HG02884 (cell line): Measurements from ENCODE around the gene CRTC1.
"Not testable (repeated sequence)": the region's sequence is repeated elsewhere in the genome, so short reads cannot be mapped to it uniquely, and the experiment has no call there.

ENCODE experiments used
- ATAC-seq: cut with Tn5 transposase; IDR thresholded peaks from one replicate; pipeline ENCODE4 v1.9.1; 2021; ENCODE audit warnings: mild to moderate bottlenecking, moderate library complexity; ENCODE audit not compliant: unreplicated experiment

The CRTC1 gene

GRCh38 chr19:18668744-18669523, 14.5 kb upstream of the CRTC1 start:
- no peak for ATAC-seq

DNA sequence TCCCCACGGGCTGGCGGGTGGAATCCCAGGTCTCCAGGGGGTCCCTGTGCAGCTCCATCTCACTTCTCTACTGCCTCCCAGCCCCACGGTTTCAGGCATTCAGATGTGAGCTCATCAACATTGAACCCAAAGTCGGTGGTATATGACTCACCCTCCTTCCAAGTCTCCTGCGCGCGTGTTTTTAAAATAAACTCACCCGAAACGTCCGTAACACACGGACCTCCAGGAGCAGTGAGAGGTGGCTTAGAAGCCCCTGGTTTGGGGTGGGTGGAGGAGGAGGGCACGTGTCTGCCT, 14.0 kb upstream of the CRTC1 start:
- ATAC-seq: no peak

GRCh38 chr19:18669883-18670282, 13.6 kb upstream of the CRTC1 start:
- ATAC-seq: no peak

DNA sequence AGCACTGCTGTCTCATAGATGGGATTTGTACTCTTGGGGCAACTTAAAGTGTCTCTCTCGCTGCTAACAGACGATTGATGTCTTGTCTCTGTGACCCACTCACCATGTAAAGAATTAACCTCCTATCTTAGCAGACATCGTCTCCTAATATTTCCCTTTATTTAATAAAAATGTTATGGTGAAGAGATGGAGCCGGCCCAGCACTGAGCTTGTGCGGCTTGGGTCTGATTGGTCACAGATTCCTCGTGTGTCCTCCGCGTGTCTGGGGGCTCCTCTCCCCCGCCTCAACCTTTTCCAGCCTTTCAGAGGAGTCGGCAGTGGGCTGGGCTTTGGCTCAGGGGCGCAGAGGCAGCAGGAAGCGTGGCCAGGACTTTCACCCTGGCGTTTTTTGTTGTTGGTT, 13.2 kb upstream of the CRTC1 start:
- ATAC-seq: no peak

DNA sequence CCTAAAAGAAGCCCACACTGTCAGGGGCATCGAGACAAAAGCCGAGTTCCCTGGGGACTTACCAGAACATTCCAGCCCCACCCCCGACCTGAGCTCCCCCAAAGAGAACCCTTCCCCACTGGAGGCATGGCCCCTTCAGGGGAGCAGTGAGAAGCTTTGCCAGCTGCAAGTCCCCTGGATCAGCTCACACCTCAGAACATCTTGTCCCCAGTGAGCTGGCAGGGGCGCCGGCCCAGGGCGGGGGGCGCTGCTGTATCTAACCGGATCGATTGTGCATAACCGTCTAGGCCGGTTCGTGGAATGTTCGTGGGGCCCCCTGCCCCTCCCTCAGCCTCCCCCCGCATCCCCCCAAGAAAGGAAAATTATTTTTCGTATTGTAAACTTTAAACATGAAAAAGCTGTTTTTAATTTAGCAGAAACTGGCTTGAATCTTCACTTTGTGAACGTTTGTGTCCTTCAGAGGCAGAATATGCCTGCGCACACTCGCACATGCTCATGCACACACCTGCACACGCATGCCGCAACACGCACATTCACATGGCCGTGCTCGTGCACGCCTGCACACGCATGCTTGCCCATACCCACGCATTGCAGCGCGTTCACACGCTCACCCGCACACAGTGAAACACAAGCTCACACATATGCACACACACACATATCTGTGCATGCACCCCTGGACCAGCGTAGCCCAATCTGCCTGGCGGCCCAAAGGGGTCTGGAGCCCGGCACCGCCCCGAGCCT, 12.0 kb upstream of the CRTC1 start:
- no peak for ATAC-seq

- ATAC-seq: no peak
Measured at GRCh38 chr19:18672044-18672451, 11.4 kb upstream of the CRTC1 start.

GRCh38 chr19:18672606-18673337, 10.7 kb upstream of the CRTC1 start:
- ATAC-seq: no peak

DNA sequence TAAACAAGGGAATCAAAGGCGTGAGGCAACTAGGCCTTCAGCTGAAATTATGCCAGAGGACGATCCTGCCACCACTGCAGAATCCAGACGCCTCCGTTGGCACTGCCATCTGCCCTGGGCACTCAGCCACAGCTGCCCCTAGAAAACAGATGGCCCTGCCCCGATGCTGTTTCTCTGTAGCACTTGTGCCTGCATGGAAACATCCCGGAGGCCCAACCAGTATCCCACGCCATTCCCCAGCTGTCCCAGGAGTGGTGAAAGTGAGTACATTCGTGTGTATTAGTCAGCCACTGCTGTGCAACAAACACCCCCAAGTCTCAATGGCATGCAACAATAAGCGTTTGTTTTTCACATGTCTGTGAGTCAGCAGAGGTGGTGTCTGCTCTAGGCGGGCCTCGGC, 8.9 kb upstream of the CRTC1 start:
- no peak for ATAC-seq

DNA sequence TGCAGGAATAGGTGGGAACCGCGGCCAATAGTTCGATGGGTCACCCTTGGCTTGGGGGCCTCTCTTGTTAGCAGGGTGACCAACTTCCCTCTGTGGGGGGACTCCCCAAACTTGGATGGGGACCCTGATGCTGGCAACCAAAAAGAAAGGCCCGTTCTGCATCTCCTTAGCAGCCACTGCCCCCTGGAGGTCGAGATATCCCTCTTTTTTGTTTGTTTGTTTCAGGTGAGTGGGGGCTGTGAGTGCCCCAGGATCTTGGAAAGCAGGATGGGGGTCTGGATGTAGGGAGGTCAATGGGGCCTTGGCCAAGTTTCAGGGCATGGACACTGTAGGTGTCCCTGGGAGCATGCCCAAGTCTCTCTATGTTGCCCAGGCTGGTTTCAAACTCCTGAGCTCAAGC, 7.7 kb upstream of the CRTC1 start:
- no peak for ATAC-seq

- no peak for ATAC-seq
Measured at GRCh38 chr19:18676692-18677091, 6.8 kb upstream of the CRTC1 start.

DNA sequence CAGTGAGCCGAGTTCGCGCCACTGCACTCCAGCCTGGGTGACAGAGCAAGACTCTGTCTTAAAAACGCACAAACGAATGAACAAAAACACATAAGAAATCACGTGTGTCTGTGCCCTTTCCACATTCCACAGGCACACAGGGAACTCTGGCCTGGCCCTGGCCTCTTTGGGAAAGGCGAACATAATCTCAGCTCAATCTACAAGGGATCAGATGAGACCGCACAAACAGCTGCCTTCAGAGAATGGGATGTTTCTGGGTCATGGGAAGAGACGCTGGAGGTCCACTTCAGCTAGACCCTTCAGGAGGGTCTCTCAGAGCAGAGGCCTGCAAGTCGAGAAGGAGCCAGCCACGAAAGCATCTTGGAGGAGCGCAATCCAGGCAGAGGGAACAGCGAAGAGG, 6.3 kb upstream of the CRTC1 start:
- ATAC-seq: no peak

DNA sequence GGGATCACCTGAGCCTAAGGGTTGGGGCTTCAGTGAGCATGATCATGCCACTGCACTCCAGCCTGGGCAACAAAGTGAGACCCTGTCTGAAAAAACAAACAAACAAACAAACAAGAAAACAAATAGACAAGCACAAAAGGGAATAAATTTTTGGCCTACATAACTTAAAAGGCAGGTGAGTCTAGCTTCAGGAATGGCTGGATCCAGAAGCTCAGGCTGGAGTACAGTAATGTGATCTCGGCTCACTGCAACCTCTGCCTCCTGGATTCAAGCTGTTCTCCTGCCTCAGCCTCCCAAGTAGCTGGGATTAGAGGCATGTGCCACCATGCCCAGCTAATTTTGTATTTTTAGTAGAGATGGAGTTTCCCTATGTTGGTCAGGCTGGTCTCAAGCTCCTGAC, 3.3 kb upstream of the CRTC1 start:
- ATAC-seq: not testable (repeated sequence)

DNA sequence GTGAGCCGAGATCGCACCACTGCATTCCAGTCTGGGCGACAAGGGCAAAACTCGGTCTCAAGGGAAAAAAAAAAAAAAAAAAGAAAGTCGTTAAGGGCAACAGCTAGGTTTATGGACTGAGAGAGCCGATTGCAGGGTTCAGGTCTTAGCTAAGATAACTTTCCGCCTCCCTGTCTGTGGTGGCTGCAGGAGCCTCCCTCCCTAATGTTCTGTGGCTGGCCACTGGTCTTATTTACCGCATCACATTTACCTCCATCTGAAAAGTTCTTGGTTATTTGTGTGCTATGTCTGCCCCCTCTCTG, 722 bp upstream of the CRTC1 start:
- no peak for ATAC-seq

DNA sequence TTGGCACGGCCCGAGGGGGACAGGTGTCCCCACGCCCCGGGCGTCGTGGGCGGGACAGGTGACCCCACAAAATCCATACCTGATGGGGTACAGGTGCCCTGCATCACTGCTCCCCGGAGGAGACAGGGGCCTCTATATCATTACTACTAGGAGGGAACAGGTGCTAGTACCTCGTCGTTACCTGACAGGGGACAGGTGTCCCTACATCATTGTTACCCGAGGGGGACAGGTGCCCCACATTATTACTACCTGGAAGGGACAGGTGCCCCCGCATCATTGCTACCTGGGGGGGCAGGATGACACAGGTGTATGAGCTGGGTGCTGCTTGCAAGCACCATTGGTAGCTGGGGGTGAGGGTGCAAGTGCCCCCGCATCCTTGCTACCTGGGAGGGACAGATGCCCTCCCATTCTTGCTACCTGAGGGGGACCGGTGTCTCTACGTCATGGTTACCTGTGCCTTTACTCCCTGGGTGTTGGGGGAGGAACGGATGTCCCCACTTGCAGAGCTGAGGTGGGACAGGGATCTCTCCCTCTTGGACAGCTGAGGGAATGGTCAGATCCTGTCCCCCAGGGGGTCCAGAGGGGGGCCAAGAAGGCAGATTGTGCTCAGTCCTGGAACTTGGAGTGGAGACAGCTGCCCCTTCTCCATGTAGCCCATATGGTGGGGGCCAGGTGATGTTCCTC, 620 bp downstream of the CRTC1 start:
- ATAC-seq: no peak

- ATAC-seq: no peak
Measured at GRCh38 chr19:18684642-18684993, 1.1 kb downstream of the CRTC1 start.

DNA sequence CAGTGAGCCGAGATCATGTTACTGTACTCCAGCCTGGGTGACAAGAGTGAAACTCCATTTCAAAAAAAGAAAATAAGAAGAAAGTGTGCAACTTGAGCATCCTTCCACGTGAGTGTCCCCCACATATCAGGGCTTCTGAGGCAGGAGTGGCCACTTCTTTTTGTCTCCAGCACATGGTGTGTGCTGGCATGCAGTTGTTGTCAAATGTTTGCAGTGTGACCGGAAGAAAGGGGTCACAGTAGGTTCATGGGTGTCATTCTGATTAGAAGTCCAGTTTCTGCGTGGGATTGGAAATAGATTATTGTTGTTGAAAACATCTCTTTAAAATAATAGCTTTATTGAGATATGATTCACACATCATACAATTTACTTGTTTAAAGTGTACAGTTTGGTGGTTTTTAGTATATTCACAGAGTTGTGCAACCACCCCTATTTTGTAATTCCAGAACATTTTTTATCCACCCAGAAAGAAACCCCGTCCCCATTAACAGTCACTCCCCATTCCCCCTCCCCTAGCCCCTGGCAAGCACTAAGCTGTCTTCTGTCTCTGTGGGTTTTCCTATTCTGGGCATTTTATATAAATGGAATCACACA, 2.2 kb downstream of the CRTC1 start:
- no peak for ATAC-seq

GRCh38 chr19:18687740-18688465, 4.4 kb downstream of the CRTC1 start:
- no peak for ATAC-seq

DNA sequence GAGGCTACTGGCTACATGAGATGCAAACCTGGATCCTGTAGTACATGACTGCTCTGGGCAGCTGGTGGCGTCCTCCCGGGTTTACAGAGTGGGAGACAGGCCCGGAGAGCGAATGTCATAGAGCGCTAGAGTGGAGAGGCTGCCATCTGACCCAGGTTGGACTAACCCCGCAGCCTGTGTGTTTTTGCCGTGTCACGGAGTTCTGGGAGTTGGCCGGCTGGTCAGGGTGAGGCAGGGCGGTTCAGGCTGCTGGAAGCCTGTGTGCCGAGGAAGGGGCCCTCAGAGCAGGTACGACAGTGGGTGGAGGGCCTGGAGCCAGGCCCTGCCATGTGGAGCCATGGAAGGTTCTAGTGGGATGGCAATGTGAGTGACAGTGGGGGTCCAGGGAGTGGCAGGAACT, 12.5 kb downstream of the CRTC1 start:
- ATAC-seq: no peak

GRCh38 chr19:18697680-18698079, 14.2 kb downstream of the CRTC1 start:
- no peak for ATAC-seq

DNA sequence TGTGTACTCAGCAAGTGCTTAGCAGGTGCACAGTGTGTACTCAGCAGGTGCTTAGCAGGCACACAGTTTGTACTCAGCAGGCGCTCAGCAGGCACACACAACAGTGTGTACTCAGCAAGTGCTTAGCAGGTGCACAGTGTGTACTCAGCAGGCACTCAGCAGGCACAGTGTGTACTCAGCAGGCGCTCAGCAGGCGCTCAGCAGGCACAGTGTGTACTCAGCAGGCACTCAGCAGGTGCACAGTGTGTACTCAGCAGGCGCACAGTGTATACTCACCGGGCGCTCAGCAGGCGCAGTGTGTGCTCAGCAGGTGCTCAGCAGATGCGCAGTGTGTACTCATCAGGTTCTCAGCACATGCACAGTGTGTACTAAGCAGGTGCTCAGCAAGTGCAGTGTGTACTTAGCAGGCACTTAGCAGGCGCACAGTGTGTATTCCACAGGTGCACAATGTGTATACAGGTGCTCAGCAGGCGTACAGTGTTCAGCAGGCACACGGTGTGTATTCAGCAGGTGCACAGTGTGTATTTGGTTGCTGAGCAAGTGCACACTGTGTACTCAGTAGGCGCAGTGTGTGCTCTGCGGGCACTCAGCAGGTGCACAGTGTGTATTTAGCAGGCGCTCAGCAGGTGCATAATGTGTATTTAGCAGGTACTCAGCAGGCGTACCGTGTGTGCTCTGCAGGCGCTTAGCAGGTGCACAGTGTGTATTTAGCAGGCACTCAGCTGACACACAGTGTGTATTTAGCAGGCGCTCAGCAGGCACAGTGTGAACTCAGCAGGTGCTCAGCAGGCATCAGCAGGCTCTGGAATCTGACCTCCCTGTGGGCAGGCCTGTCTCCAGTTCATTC, 15.1 kb downstream of the CRTC1 start:
- no peak for ATAC-seq
